ENCODE data around the gene CRACR2B.

GRCh38 chr11:850775-851763 is 23.4 kb downstream of the CRACR2B start:
- no peak for TF ChIP-seq POLR2A (IDR thresholded peaks at IDR 0.05)
- TF ChIP-seq, protein P1, sequence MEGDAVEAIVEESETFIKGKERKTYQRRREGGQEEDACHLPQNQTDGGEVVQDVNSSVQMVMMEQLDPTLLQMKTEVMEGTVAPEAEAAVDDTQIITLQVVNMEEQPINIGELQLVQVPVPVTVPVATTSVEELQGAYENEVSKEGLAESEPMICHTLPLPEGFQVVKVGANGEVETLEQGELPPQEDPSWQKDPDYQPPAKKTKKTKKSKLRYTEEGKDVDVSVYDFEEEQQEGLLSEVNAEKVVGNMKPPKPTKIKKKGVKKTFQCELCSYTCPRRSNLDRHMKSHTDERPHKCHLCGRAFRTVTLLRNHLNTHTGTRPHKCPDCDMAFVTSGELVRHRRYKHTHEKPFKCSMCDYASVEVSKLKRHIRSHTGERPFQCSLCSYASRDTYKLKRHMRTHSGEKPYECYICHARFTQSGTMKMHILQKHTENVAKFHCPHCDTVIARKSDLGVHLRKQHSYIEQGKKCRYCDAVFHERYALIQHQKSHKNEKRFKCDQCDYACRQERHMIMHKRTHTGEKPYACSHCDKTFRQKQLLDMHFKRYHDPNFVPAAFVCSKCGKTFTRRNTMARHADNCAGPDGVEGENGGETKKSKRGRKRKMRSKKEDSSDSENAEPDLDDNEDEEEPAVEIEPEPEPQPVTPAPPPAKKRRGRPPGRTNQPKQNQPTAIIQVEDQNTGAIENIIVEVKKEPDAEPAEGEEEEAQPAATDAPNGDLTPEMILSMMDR (IDR thresholded peaks at IDR 0.05) = no peak
